ENCODE results near the gene HEATR5A.

HEATR5A gene

GRCh38 chr14:31429791-31430190 is 9.4 kb upstream of the HEATR5A start:
- no peak overlapping the region for H3K4me3 ChIP-seq (ENCODE audit: low read depth, low read length, poor library complexity, severe bottlenecking)
- H2AFZ ChIP-seq (ENCODE audit: low read length): no peak overlapping the region
- no peaks in the 10 kb centered on the region for H3K9me3 ChIP-seq (ENCODE audit: low read length)
- no peak overlapping the region for H3K27ac ChIP-seq (ENCODE audit: low read depth, low read length, poor library complexity, severe bottlenecking)
- no peaks in the 10 kb centered on the region for H3K4me1 ChIP-seq (ENCODE audit: insufficient read depth, low read length, severe bottlenecking)
- H3K9me2 ChIP-seq (ENCODE audit: low read depth, low read length): no peaks in the 10 kb centered on the region
- H3K27me3 ChIP-seq (ENCODE audit: insufficient read depth, low read length): no peaks in the 10 kb centered on the region
- 0 out of 2 replicates have a peak, but pooled peaks cover 11% of the 10 kb centered on the region for H3K36me3 ChIP-seq (ENCODE audit: insufficient read depth, low read length)
- no peaks in the 10 kb centered on the region for H4K20me1 ChIP-seq (ENCODE audit: insufficient read depth, low read length)
- no peaks in the 10 kb centered on the region for H3F3A ChIP-seq (ENCODE audit: insufficient read depth, low read length)
- H3K9ac ChIP-seq (ENCODE audit: low read length): no peak overlapping the region
- H3K4me2 ChIP-seq (ENCODE audit: low read length): no peak overlapping the region
- H3K79me2 ChIP-seq (ENCODE audit: insufficient read depth, low read length): no peaks in the 10 kb centered on the region
- TF ChIP-seq EZH2 (IDR thresholded peaks at IDR 0.05; ENCODE audit: borderline replicate concordance, low read length): no peak
- no peak for TF ChIP-seq CTCF (IDR thresholded peaks at IDR 0.05; ENCODE audit: low read length)

GRCh38 chr14:31428011-31428410 is 7.7 kb upstream of the HEATR5A start:
- H3K79me2 ChIP-seq (ENCODE audit: insufficient read depth, low read length): no peaks in the 10 kb centered on the region
- H4K20me1 ChIP-seq (ENCODE audit: insufficient read depth, low read length): no peaks in the 10 kb centered on the region
- 0 out of 2 replicates have a peak, but pooled peaks cover 6% of the 10 kb centered on the region for H3K36me3 ChIP-seq (ENCODE audit: insufficient read depth, low read length)
- H2AFZ ChIP-seq (ENCODE audit: low read length): no peak overlapping the region
- H3K4me1 ChIP-seq (ENCODE audit: insufficient read depth, low read length, severe bottlenecking): no peaks in the 10 kb centered on the region
- no peak overlapping the region for H3K27ac ChIP-seq (ENCODE audit: low read depth, low read length, poor library complexity, severe bottlenecking)
- no peak overlapping the region for H3K4me2 ChIP-seq (ENCODE audit: low read length)
- no peaks in the 10 kb centered on the region for H3F3A ChIP-seq (ENCODE audit: insufficient read depth, low read length)
- no peaks in the 10 kb centered on the region for H3K9me3 ChIP-seq (ENCODE audit: low read length)
- no peak overlapping the region for H3K9ac ChIP-seq (ENCODE audit: low read length)
- no peak overlapping the region for H3K4me3 ChIP-seq (ENCODE audit: low read depth, low read length, poor library complexity, severe bottlenecking)
- TF ChIP-seq CTCF (IDR thresholded peaks at IDR 0.05; ENCODE audit: low read length) (no peak), EZH2 (IDR thresholded peaks at IDR 0.05; ENCODE audit: borderline replicate concordance, low read length) (no peak)
- H3K27me3 ChIP-seq (ENCODE audit: insufficient read depth, low read length): no peaks in the 10 kb centered on the region
- no peaks in the 10 kb centered on the region for H3K9me2 ChIP-seq (ENCODE audit: low read depth, low read length)

GRCh38 chr14:31426663-31427062 is 6.3 kb upstream of the HEATR5A start:
- Histone ChIP-seq H3K9me3 (ENCODE audit: low read length) (no peaks in the 10 kb centered on the region), H3K79me2 (ENCODE audit: insufficient read depth, low read length) (no peaks in the 10 kb centered on the region), H3F3A (ENCODE audit: insufficient read depth, low read length) (no peaks in the 10 kb centered on the region), H3K4me2 (ENCODE audit: low read length) (no peak overlapping the region), H4K20me1 (ENCODE audit: insufficient read depth, low read length) (no peaks in the 10 kb centered on the region), H3K9me2 (ENCODE audit: low read depth, low read length) (no peaks in the 10 kb centered on the region), H3K27ac (ENCODE audit: low read depth, low read length, poor library complexity, severe bottlenecking) (no peak overlapping the region), H3K27me3 (ENCODE audit: insufficient read depth, low read length) (no peaks in the 10 kb centered on the region), H3K36me3 (ENCODE audit: insufficient read depth, low read length) (0 out of 2 replicates have a peak, but pooled peaks cover 1% of the 10 kb centered on the region), H2AFZ (ENCODE audit: low read length) (no peak overlapping the region), H3K4me3 (ENCODE audit: low read depth, low read length, poor library complexity, severe bottlenecking) (no peak overlapping the region), H3K9ac (ENCODE audit: low read length) (no peak overlapping the region), H3K4me1 (ENCODE audit: insufficient read depth, low read length, severe bottlenecking) (no peaks in the 10 kb centered on the region)
- no peak for TF ChIP-seq EZH2 (IDR thresholded peaks at IDR 0.05; ENCODE audit: borderline replicate concordance, low read length)

- H3K27me3 ChIP-seq (ENCODE audit: insufficient read depth, low read length): no peaks in the 10 kb centered on the region
- no peaks in the 10 kb centered on the region for H3F3A ChIP-seq (ENCODE audit: insufficient read depth, low read length)
- H3K9me2 ChIP-seq (ENCODE audit: low read depth, low read length): no peaks in the 10 kb centered on the region
- TF ChIP-seq CTCF (IDR thresholded peaks at IDR 0.05; ENCODE audit: low read length): no peak
- TF ChIP-seq EZH2 (IDR thresholded peaks at IDR 0.05; ENCODE audit: borderline replicate concordance, low read length): no peak
- no peak overlapping the region for H3K4me2 ChIP-seq (ENCODE audit: low read length)
- H3K9ac ChIP-seq (ENCODE audit: low read length): no peak overlapping the region
- H4K20me1 ChIP-seq (ENCODE audit: insufficient read depth, low read length): no peaks in the 10 kb centered on the region
- H3K36me3 ChIP-seq (ENCODE audit: insufficient read depth, low read length): no peaks in the 10 kb centered on the region
- H3K4me3 ChIP-seq (ENCODE audit: low read depth, low read length, poor library complexity, severe bottlenecking): no peak overlapping the region
- H3K27ac ChIP-seq (ENCODE audit: low read depth, low read length, poor library complexity, severe bottlenecking): no peak overlapping the region
- no peaks in the 10 kb centered on the region for H3K9me3 ChIP-seq (ENCODE audit: low read length)
- H2AFZ ChIP-seq (ENCODE audit: low read length): no peak overlapping the region
- no peaks in the 10 kb centered on the region for H3K79me2 ChIP-seq (ENCODE audit: insufficient read depth, low read length)
- H3K4me1 ChIP-seq (ENCODE audit: insufficient read depth, low read length, severe bottlenecking): peaks cover 6% of the 10 kb centered on the region
These were observed 5.6 kb upstream of the HEATR5A start for GRCh38 chr14:31425905-31426304.
